Vagina (tissue), 2 donors: ENCODE measurements around the gene VSTM1.

ENCODE experiments used
- CTCF ChIP-seq, 3 experiments: fragments of 450-650 bp in 2 of 3; fragments of 200-600 bp in 1 of 3; sonication (generic) in 1 of 3; IDR thresholded peaks; one replicate each; pipeline ENCODE4 v1.5.1; 2017 to 2019; ENCODE audit warnings: antibody characterized with exemption in 3 of 3, mild to moderate bottlenecking in 2 of 3, moderate library complexity in 2 of 3
- POLR2A ChIP-seq, 2 donors: fragments of 450-650 bp; IDR thresholded peaks; one replicate each; pipeline ENCODE4 v1.6.1; 2017; ENCODE audit warnings: antibody characterized with exemption in 2 of 2, mild to moderate bottlenecking in 2 of 2, moderate library complexity in 2 of 2
- POLR2AphosphoS5 ChIP-seq, 2 donors: sonication (generic); formaldehyde crosslinking; IDR thresholded peaks; one replicate each; pipeline ENCODE4 v1.9.0; 2017; ENCODE audit warnings: antibody characterized with exemption in 2 of 2, mild to moderate bottlenecking in 2 of 2, low read depth in 1 of 2; ENCODE audit not compliant: insufficient read depth in 1 of 2

GRCh38 chr19:54010474-54010873, 53.2 kb downstream of the VSTM1 start:
- no peak for TF ChIP-seq CTCF (IDR thresholded peaks at IDR 0.05)
- no peak for TF ChIP-seq POLR2A (IDR thresholded peaks at IDR 0.05)
- TF ChIP-seq POLR2AphosphoS5 (IDR thresholded peaks at IDR 0.05; ENCODE audit: insufficient read depth in 1 of 2, low read depth in 1 of 2): no peak
